ENCODE measurements around the gene ATP6AP1. TPM values are rescaled to one million over a fixed set of nuclear protein-coding genes. Genes with fewer than 3 reads are reported as not detected.
A peak's percentile ranks its signal among the peaks of the same experiment; 100 is the strongest.

Gene ATP6AP1
- total and polyA plus RNA-seq, 2 donors (not counting 1 experiment from before 2014, with no cell fraction given) = 47.1 to 57.7 TPM

- H3K9me3 ChIP-seq (ENCODE audit: control extremely low read depth in 1 of 3, control insufficient read depth in 2 of 3, insufficient read depth in 1 of 3, low read length in 2 of 3) = no peaks in the 10 kb centered on the region
- Mint-ChIP-seq H3K9me3 (ENCODE audit: insufficient read depth) (no peaks in the 10 kb centered on the region), H3K27ac (peak within 1 kb of the TSS; percentile 94), H3K4me1 (peaks cover 19% of the 10 kb centered on the region), H3K4me3 (peak within 1 kb of the TSS; percentile 88), H3K27me3 (no peaks in the 10 kb centered on the region)
- no peak for TF ChIP-seq CTCF (IDR thresholded peaks at IDR 0.05)
- TF ChIP-seq EZH2 (IDR thresholded peaks at IDR 0.05; ENCODE audit: borderline replicate concordance, insufficient read depth, low read depth, low read length, poor library complexity, severe bottlenecking) = no peak
- peak; percentile 94 for DNase-seq
- H3K4me2 ChIP-seq (replicated peaks; ENCODE audit: low read depth, low read length, poor library complexity, severe bottlenecking) = peak within 1 kb of the TSS; percentile 75
- no peaks in the 10 kb centered on the region for H3K27me3 ChIP-seq (replicated peaks in 1 of 4; ENCODE audit: control extremely low read depth in 1 of 4, control insufficient read depth in 3 of 4, insufficient read depth in 4 of 4, low read length in 3 of 4)
- peak within 1 kb of the TSS; percentile 49 for H3K9ac ChIP-seq (ENCODE audit: low read length)
- ChIA-PET POLR2A (interaction anchor here (0.6 to 1.8 kb wide), 4 partner anchors 10 to 233 kb away, joined by 5 to 17 read pairs (median 6); partner anchors contain the start of gene PLXNA3), CTCF (interaction anchor here (1.9 kb wide), 1 partner anchor 48 kb away, joined by 5 read pairs; no protein-coding TSS in a partner anchor)
- intact Hi-C loops (cut with micrococcal nuclease) = loop anchor here (1.0 to 5.0 kb wide), 3 partner anchors 11 to 37 kb away; partner anchors contain the start of genes FAM3A, FAM50A and SLC10A3
- H3K79me2 ChIP-seq (ENCODE audit: control insufficient read depth, insufficient read depth, low read length) = peaks cover 4% of the 10 kb centered on the region
- peaks cover 0 to 4% of the 10 kb centered on the region in 2 experiments for H3K36me3 ChIP-seq (replicated peaks in 1 of 2; ENCODE audit: control extremely low read depth in 1 of 2, control insufficient read depth in 1 of 2, extremely low read depth in 1 of 2, insufficient read depth in 2 of 2, low read length in 1 of 2)
- H3K4me3 ChIP-seq (ENCODE audit: control extremely low read depth in 1 of 5, extremely low read depth in 1 of 5, insufficient read depth in 1 of 5, low read depth in 2 of 5, low read length in 4 of 5) = peak within 1 kb of the TSS in 4 of 5 experiments; percentile 51 to 59 (median 54)
- no peaks in the 10 kb centered on the region for H4K20me1 ChIP-seq (ENCODE audit: control insufficient read depth, insufficient read depth, low read length, poor library complexity, severe bottlenecking)
- 0% methylated on average over 60 of the region's 85 CpGs for WGBS (ENCODE audit: insufficient coverage)
- peak within 1 kb of the TSS; percentile 65 for H2AFZ ChIP-seq (ENCODE audit: insufficient read depth, low read depth, low read length, poor library complexity, severe bottlenecking)
- peaks cover 5 to 16% of the 10 kb centered on the region in 2 donors for H3K4me1 ChIP-seq (ENCODE audit: control insufficient read depth in 2 of 2, insufficient read depth in 2 of 2, low read length in 2 of 2)
- peak within 1 kb of the TSS; percentile 75 to 84 for H3K27ac ChIP-seq (ENCODE audit: low read length in 2 of 2)
- peak; percentile 88 for ATAC-seq (ENCODE audit: low read depth)
Observed at GRCh38 chrX:154478728-154479622, 50.5 kb downstream of the ATP6AP1 start, which contains the start of gene LAGE3. Gene LAGE3 (minus strand): TSS chrX:154479281. CDS start chrX:154478915, 366 bp downstream.
